GM19023 (cell line): Measurements from ENCODE around the gene UBE2F.
"Not testable (repeated sequence)": the region's sequence is repeated elsewhere in the genome, so short reads cannot be mapped to it uniquely, and the experiment has no call there.

ENCODE experiments used
- ATAC-seq: cut with Tn5 transposase; IDR thresholded peaks from one replicate; pipeline ENCODE4 v1.9.1; 2021; ENCODE audit warnings: mild to moderate bottlenecking, moderate library complexity; ENCODE audit not compliant: unreplicated experiment

UBE2F gene

DNA sequence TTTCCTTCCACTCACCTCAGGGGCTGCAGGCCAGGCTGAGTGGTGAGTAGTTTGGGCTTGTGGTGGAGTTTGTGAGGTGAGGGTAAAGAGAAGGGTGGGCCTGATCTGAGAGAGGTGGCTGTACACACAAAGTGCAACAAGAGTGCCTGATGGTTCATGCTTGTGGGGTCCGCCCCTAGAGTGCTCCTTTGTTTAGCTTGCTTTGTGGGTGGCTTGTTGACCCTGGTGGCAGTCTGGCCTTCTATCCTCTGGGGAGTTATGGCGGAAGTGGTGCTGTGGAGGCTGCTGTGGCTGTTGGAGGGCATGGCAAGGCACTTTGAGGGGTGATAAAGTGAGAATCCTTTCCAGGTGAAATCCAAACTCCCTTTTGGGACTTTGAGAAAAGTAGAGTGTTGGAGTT, 10.6 kb downstream of the UBE2F start:
- no peak for ATAC-seq

DNA sequence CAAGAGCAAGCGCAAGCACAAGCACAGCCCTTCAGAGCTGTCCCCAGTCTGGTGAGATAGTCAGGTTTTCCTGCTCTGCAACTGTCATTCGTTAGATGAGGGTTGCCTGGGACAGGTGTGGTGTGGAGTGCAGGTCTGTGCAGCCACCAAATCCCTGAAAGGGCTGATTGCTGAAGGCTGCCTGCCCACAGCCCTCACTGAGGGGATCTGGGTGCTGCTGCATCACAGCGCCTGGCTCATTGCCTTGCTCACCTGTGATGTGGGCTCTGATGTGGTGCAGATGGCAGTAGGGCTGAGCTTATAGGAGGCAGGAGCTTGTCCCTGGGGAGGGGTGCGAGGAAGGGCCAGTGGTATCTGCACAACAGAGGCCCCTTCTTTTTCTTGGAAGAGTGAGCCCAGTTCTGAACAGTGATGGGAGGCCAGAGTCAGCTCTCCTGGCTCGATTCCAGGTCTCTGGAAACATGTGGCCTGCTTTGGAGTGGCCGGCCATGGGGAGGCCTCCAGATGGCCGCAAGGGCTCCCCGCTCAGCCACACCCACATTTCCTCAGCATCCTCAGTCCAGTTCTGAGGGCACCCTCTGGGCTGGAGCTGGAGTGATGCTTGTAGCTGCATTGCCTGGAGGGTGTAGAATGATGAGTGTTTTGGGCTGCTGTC, 11.4 kb downstream of the UBE2F start:
- ATAC-seq = no peak

DNA sequence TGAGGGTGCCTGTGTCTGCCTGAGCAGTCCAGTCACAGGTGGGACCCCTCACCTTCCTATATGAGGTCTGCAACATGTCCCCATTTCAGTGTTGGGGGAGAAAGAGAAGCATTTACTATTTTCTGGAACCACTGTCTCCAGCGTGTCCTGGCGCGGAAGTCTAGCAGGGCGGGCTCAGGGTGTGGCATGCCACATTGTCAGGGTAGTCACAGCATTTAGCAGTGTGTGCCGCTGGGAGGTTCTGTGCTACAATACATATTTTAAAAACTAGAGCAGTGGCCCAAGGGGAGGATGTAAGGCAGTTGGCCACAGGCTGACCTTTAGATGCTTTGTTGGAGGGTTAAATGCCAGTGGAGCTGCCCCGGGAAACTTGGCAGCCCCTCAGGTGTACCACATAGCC, 12.5 kb downstream of the UBE2F start:
- no peak for ATAC-seq

DNA sequence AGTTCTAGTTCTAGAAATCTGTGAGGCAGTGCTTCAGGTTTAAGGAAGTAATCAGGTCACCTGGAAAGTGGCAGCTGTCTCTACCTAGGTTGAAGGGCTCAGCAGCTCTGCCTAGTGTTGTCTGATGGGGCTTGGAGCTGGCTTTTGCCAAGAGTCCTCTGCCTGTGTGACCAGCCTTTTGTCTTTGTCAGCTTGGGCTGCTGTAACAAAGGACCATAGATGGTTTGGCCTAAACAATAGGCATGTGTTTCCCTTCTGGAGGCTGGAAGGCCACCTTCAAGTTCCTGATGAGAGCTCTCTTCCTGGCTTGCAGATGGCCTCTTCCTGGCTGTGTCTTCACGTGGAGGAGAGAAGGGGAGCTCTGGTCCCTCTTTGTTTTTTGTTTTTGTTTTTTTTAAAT, 13.3 kb downstream of the UBE2F start:
- no peak for ATAC-seq

DNA sequence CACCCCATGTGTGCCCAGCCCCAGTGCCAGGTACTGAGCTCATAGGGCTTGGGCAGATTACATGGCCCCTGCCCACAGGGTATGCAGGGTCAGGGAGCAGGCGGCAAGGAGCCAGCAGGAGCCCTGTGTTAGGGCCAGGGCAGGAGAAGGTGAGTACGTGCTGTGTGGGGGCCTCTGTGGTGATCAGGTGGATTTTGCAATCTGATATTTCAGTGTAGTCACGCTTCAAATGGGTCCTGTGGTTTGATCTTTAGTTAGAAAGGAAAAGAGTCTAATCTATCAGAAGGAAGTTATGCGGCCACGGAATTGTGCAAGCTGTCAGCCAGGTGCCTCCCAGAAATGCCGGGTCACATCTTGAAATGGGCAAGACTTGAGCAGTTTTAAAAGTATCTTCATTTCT, 13.9 kb downstream of the UBE2F start:
- ATAC-seq = no peak

DNA sequence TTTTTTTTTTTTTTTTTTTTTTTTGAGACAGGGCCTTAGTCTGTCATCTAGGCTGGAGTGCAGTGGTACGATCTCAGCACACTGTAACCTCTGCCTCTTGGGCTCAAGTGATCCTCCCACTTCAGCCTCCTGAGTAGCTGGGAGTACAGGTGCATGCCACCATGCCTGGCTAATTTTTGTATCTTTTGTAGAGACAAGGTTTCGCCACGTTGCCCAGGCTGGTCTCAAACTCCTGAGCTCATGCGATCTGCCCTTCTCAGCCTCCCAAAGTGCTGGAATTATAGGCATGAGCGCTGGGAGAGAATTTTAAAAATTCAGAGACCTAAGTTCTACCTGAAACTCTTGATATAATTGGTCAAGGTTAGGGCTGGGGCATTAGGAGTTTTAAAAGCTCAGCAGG, 14.8 kb downstream of the UBE2F start:
- not testable (repeated sequence) for ATAC-seq

DNA sequence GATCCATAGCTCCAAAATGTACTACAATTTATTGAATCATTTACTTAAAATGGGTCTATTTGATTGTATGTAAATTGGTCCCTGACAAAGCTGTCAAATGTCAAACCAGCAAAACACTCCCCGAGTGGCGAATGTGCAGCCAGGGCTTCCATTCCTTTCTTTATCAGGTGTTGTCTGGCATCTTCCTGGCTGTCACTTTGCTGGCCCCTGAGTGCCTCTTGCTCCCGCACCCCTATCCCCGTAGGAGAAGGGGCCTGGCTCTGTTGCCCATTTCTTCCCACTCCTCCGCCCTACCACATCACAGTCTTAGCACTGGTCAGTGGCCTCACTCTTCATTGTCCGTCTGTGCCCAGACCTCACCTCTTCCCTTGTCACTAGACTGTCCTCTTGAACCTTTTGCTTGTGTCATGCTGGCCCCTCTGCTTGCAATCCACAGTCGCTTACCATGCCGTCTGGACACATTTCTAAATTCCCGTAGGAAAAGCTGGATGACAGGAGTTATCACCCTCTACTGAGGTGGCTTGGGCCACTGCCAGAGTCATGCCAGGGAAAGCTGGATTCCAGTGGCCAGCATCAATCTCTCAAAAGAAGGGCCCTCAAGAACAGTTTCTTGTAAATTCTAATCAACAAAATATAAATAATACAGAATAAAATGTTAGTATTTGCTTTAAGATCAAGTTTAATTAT, 15.4 kb downstream of the UBE2F start:
- no peak for ATAC-seq

DNA sequence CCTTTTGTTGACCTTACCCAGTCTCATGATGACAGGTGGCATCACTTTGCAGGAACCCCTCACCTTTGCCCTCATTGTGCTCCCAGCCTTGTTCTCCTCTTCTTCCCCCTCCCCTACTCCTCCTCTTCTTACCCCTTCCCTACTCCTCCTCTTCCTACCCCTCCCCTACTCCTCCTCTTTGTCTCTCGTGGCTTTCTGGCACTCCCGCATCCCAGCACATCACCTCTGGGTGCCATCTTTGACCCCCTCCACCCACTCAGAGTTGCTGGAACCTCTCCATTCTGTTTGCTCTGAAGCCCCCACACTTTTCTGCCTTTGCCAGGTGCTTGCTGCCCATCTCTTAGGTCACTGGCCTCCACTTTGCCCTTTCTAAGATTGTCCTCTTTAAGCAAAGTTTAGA, 17.1 kb downstream of the UBE2F start:
- no peak for ATAC-seq

DNA sequence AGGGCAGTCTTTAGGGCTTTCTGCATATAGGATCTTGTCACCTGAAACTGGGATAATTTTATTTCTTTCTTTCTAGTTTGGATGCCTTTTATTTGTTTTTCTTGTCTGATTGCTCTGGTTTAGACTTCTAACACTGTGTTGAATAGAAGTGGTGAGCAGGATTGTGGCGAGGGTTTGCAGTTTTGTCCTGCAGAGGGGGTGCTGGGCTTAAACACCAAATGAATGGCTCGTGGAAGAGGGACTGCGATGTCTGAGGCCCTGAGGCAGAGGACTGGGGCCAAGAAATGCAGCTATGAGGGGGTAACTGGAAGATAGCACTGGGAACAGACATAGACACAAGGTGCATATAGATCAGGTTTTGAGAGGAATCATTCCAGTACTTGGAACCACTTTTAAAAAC, 20.5 kb downstream of the UBE2F start:
- no peak for ATAC-seq

DNA sequence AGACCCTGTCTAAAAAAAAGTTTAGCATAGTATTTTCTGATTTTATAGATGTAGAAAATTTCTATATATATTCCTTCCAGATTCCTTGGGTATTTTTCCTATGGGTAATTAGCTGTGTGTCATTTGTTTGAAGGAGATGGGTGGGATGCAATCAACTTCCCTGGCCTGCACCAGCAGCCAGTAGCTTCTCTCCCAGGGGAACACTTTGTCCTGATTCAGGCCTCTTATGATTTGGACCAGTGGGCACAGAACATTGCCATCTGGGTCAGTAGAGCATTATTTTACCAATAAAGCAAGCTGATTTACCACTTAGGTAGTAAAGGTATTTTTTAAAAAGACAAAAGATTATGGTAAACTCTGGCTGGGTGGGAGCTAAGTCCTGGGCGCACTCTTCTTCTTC, 26.9 kb downstream of the UBE2F start:
- no peak for ATAC-seq

DNA sequence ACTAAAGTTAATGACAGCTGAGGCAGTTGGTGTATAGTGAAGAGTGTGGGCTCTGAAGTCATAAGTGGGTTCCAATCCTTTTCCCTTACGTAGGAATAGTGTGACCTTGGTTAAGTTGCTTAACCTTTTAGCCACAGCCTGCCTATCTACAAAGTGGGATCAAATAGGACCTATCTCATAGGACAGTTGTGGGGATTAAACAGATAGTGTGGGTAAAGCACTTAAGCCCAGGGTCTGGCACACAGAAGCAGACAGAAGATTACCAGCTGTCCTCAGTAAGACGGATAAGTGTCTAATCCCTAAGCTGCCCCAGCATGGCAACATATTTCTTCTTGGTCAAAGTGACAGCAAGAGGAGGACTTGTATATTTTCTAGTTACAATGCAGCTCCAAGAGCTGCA, 28.2 kb downstream of the UBE2F start:
- ATAC-seq = no peak

DNA sequence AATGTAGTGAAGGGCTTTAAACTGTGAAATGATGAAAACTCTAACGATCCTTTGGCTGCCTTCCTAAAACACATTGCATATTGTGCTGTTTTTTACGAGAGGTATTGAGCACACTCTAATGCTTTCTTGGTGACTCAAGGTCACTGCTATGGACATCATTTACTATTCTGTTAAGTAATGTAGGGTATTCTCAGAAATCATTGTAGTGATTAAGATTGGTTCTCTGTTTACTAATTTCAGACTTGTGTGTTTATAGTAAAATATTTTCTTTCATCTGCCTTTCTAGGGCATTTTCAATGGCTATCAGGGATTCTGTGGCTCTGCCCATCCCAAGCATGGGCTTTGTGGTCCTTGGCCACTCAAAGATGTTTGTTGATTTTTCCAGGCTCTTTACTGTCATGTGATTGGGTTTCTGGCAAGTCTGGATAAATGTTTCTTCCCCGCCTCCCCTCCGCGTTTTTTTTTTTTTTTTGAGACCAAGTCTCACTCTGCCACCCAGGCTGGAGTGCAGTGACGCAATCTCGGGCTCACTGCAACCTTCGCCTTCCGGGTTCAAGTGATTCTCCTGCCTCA, 29.3 kb downstream of the UBE2F start:
- ATAC-seq = no peak

DNA sequence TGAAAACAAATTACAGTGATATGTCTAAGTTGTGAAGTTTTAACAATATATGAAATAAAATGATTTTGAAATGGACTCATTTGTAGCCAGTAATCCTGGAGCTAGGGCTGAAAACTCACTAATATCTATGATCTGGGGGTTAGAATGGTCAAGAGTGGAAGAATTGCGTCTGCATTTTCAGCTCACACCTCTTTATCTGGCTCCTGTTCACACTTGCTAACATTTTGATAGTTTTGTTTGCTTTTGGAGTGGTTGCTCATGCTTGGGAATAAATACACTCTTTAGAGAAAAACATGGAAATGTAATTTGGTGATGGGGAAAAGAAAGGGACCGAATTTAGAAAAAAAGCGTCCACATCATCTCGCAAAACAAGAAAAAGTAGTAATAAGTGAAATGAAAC, 30.7 kb downstream of the UBE2F start:
- no peak for ATAC-seq

DNA sequence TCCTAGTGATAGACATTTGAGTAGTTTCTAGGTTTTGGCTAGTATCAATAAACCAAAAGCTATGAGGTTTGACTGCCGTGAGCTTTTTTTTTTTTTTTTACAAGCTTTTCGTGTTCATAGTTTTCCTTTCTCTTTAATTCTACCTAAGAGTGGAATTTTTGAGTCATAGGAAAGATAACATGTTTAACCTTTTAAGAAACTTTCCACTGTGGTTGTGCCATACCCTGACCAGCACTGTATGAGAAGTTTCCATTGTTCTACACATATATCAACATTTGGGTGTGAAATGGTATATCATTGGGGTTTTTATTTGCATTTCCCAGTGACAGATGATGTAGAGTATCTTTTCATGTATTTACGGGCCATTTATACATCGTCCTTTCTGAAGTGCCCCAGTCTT, 31.7 kb downstream of the UBE2F start:
- peak; percentile 79 for ATAC-seq

DNA sequence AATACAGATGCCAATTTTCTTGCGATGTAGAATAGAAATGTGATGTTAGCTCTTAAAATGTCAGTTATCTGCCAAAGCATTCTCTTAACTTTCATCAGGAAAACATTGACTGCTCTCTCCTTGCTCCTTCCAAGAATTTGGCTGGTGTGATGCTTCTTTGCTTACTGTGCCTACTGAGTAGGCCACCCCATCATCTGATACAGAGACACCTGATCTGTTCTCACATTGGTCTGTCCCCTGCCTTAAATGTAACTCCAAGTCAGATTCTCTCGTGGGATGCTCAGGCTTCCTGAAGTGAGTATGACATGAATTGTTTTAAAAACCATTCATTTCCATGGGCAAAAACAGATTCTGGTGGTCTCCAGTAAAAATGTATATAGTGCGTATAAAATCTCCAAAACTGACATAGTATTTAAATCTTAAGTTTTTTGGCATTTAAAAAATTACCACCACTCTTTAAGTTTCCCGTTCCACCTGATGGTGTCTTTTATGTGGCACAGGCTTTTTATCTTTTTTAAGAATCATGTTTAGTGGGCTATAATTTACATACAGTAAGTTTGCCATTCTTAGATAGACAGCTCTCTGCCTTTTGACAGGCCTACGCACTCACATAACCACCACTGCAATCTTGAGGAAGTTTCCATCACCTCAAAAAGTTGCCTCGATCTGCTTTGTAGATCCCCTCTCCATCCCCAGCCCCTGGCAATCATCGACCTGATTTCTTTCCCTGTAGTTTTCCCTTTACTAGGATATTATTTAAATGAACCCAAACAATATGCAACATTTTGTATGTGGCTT, 36.6 kb downstream of the UBE2F start:
- ATAC-seq = no peak

DNA sequence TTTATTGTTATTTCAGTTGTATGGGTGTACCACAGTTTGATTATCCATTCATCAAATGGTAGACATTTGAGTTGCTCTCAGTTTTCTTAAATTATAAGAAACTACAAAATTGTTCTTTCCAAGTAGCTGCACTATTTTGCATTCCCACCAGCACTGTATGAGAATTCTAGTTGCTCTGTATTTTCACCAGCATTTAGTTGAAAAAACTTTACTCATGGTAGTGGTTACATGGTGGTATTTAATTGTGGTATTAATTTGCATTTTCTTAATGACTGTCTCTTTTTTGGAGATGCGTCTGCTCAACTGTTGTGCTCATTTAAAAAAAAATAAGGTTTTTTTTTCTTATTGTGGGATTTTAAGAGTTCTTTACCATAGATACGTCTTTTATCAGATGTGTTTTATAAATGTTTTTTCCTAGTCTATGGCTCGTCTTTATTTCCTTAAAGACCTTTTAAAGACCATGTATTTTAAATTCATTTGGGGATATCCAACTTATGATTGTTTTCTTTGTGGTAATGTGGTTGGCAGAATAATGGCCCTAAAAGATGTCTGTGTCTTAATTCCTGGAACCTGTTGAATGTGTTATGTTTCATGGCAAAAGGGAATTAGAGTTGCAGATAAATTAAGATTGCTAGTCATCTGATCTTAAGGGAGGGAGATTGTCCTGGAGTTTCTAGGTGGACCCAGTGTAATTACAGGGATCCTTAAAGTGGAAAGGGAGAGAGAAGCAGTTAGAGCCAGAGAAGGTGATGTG, 37.4 kb downstream of the UBE2F start:
- ATAC-seq = no peak

DNA sequence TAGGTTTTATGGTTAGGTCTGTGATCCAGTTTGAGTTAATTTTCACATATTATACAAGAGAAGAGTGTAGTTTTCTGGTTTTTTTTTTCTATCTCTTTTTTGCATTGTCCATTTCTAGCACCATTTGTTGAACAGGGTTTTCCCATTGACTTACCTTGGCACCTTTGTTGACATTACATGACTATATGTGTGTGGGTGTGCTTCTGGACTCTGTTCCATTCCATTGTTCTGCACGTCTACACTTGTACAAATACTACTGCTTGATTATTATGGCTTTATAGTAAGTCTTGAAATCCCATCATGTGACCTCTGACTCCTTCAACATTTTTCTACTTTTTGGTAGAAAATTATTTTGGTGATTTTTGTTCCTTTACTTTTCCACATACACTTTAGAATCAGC, 38.7 kb downstream of the UBE2F start:
- ATAC-seq = no peak

DNA sequence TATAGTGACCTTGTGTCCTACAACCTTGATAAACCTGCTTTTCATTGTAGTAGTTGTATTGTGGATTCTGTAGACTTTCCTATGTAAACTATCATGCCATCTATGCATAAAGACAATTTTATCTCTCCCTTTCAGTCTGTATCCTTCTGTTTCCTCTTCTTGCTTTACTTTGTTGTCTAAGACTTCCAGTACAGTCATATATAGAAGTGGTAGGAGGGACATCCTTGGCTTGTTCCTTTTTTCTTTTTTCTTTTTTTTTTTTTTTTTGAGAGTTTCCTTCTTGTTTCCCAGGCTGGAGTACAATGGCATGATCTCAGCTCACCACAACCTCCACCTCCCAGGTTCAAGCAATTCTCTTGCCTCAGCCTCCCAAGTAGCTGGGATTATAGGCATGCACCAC, 39.7 kb downstream of the UBE2F start:
- ATAC-seq = no peak

DNA sequence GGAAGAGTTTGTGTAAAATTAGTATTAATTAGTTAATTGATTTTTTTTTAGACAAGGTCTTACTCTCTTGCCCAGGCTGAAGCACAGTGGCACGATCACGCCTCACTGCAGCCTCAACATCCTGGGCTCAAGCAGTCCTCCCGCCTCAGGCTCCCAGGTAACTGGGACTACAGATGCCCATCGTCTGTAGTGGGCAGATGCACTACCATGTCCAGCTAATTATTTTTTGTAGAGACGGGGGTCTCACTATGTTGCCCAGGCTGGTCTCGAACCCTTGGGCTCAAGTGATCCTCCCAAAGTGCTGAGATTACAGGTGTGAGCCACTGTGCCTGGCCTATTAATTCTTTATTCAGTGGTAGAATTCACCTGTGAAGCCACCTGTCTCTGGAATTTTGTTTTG, 41.1 kb downstream of the UBE2F start:
- ATAC-seq = no peak

DNA sequence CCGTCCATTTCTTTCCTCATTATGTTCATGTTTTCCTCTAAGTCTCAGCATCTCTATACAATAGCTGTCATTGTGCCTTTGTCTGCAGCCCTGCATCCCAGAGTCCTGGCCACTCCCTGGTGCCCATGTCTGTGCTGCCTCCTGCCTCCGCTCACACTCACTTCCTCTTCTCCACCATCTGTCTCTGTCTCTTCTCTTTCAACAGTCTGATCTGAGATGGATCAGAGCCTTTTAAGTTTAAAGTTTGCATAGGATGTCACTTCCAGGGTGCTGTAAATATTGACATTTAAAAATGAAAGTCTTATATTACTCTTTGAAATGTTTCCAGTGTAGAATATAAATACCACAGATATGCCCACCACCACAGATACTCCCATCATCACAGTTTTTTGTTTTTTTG, 42.7 kb downstream of the UBE2F start:
- no peak for ATAC-seq

DNA sequence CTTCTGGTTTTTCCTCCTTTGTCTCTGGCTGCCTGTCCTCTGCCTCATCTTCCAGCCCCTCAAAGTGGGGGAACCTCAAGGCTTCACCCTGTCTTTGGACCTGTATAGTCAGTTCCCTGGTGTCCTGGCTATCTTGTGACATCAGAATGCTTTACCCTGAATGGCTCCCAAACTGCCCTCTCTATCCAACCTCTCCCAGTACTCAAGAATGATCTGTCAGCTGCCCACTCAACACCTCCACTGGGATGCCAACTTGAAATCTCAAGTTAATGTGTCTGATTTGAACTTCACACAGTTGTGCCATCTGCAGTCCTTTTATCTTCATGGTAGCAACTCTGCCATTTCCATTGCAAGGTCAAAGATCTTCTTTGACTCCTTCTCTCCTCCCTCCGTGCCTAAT, 43.8 kb downstream of the UBE2F start:
- no peak for ATAC-seq
